22Rv1 (cell line): ENCODE results near the gene DGKG.

Experiments used
- CTCF ChIP-seq: fragments of 450-650 bp; IDR thresholded peaks from 2 replicates; pipeline ENCODE4 v1.5.1; 2017; ENCODE audit warnings: mild to moderate bottlenecking
- ZFX ChIP-seq: fragments of 450-650 bp; IDR thresholded peaks from 2 replicates; pipeline ENCODE4 v1.6.1; 2017; ENCODE audit warnings: antibody characterized with exemption, borderline replicate concordance

GRCh38 chr3:186239321-186239720 is 122.7 kb downstream of the DGKG start:
- TF ChIP-seq CTCF (no peak), ZFX (no peak)
